GM19397 (cell line): ENCODE data around the gene RPL36A.

Experiments used
- ATAC-seq: cut with Tn5 transposase; IDR thresholded peaks from one replicate; pipeline ENCODE4 v1.9.1; 2021; ENCODE audit warnings: mild to moderate bottlenecking, moderate library complexity; ENCODE audit not compliant: unreplicated experiment

The RPL36A gene

GRCh38 chrX:101390664-101391525 lies at the start of gene RPL36A:
Gene RPL36A, plus strand, starts transcription at chrX:101391011. Its CDS starts 33 bp downstream, at chrX:101391044.
- ATAC-seq: peak; percentile 85

DNA sequence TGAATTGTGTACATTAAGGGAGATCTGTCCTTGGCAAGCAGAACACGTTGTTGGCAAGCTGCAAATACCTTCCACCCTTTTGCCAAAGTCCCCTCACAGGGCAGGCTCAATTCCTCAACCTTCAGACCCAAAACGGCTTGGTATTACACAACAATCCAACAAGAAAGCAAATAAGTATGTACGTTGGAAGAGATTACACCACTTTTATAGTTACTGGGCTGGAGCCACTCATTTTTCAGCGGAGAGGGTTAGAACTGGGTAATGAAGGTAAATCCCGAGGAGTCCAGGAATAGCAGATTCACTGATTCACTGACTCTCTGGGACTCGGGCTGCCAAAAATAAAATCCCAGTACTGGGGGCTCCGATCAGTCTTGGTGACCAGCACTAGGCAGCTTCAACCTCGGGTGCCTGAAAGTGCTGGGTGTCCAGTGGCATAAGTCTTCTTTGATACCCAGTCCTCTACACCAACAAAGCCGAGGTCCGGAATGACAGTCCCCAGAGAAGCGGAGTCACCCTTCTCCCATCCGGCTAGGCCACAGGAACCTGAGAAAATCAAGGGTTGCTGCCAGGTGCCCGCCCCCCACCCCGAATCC lies 42.9 kb upstream of the RPL36A start:
- peak; percentile 11 for ATAC-seq

- peak; percentile 99 for ATAC-seq
Observed at GRCh38 chrX:101348452-101349192, 42.2 kb upstream of the RPL36A start, which contains the start of gene TIMM8A. Gene TIMM8A, minus strand, starts transcription at chrX:101348742. Its CDS starts 78 bp downstream, at chrX:101348664.

- ATAC-seq: no peak
Observed at GRCh38 chrX:101349193-101349562, 41.6 kb upstream of the RPL36A start.

GRCh38 chrX:101357166-101357795 lies 33.5 kb upstream of the RPL36A start:
- ATAC-seq: no peak

- ATAC-seq: no peak
Observed at GRCh38 chrX:101359966-101360365, 30.8 kb upstream of the RPL36A start.

DNA sequence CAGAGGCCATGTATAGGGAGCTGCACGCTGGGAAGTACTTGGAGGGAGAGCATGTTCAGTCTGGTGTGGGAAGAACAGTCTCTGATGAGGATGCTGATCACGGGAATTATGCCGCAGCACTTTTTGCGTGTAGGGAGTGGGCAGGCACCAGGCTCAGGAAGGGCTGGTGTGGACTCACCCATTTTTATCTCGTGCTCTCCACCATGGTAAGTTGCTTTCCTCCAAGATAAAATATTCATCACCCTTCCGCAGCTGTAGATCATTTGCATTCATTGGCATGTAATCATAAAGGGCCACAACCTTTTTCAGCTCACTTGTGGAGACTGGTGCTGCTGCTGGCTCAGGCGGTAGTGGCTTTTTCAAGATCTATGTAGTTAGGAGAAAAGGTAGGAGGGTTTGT lies 30.4 kb upstream of the RPL36A start:
- no peak for ATAC-seq

DNA sequence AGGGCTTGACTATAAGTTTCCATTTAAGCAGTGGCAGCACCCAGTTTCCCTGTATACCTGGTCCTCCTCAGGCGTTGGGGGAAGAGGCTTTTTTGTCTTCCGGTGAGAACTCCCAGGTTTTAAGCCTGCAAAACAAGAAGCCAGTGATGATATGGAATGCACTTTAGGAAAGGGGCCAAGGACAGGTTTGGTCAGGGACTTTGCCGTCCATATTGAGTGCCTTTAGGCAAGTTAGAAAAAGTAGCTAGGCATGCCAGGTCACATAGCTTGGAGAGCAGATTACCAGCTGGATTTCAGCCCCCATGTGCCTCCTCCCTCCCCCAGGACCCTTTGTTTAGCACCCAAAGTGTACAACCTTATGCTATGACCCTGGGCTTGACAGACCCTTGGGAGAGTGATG lies 28.7 kb upstream of the RPL36A start:
- ATAC-seq: no peak

DNA sequence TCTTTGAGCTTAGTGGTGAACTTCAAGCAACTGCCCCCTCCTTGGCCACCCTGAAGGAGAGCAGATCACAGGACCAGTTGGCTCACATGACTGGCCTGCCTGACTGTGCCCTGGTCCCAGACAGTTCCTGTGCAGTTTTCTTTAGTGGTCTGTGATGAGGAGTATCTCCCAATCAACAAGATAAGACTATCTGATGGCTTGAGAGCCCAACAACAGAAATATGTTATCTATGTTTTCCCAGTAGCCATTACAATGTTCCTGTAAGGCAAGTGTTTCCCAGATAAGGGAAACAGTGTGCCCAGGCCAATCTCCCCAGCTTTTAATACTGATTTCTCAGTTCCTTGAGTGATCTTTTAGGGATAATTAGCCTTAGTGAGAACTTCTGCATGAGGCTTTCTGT lies 28.1 kb upstream of the RPL36A start:
- ATAC-seq: no peak

DNA sequence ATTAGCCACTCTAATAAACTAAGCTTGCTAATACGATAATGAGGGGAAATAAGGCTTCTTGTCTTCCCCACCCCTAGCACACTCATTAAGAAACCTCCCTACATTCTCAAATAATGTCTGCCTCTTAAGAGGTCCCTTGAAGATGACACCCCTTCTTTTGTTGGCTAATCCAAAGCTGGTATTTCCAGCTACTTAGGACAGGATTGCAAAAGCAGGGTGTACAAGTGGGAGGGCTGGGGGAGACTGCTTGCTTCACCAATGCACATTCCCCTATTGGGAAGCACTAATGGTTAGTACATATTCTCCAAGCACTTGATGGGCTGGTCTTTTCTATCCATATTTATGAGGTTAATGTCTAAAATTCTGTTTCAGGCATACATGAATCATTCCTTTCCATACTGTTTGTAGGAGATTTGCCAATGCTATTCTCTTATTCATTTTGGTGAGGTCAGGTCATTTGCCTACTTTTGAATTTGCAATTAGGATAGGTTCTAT lies 25.5 kb upstream of the RPL36A start:
- no peak for ATAC-seq

- no peak for ATAC-seq
Observed at GRCh38 chrX:101368800-101369199, 22.0 kb upstream of the RPL36A start.

DNA sequence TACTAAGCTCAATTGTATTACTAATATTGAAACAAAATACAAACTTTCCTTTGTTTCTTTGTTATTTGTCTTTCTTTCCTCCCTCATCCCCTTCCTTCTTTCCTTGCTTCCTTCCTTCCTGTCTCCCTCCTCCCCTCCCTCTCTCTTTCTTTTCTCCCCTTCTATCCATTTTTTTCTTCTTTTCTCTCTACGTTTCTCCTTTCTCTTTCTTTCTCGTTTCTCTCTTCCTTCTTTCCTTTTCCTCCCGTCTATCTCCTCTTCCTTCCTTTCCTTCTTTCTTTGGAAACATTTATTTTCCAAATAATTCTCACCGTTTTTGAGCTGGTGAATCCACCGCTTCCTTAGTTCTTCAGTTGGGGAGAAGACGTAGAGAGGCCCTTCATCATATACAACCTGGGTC lies 21.1 kb upstream of the RPL36A start:
- no peak for ATAC-seq

GRCh38 chrX:101370888-101371504 lies 19.8 kb upstream of the RPL36A start:
- ATAC-seq: peak; percentile 65

- no peak for ATAC-seq
Observed at GRCh38 chrX:101377547-101377946, 13.3 kb upstream of the RPL36A start.

- peak; percentile 68 for ATAC-seq
Observed at GRCh38 chrX:101383679-101384205, 7.1 kb upstream of the RPL36A start.

GRCh38 chrX:101385026-101385684 lies 5.7 kb upstream of the RPL36A start:
- no peak for ATAC-seq

DNA sequence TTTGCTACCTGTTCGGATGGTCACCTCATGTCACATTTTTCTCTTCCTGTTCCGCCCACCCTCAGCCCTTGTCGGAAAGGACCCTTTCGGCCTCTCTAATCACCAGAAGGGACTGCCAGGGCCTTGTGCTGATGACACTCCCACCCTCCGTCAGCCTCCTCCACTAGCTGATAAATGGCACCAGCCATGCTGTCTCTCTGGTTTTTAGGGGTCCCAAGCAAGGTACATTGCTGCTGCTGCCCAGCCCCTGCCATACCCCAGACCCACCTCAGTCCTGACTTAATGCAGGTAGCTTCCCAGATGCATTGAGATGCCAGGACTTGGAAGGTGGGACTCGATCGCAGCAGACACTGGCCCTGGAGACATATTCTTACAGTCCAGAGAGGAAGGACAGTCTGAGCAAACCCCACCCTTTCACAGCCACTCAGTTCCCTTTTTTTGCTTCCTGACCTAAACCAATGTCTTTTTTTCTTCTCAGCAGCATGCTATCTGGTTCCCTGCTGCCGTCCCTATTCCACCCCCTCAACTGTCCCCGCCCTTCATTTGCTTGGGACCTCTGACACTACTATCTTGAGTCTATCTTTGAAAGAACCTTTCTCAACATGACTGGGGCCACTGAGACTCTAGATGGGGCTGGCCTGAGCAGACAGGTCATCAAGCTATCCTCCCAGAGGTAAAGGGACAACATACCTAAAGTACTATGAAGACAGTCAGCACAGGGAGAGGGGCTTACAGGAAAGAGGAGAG lies 4.8 kb upstream of the RPL36A start, which contains the start of gene BTK:
BTK (minus strand) TSS at position 397 of the 747 bp plus-strand sequence. CDS start 10,907 bp downstream, outside the sequence.
- peak; percentile 53 for ATAC-seq

DNA sequence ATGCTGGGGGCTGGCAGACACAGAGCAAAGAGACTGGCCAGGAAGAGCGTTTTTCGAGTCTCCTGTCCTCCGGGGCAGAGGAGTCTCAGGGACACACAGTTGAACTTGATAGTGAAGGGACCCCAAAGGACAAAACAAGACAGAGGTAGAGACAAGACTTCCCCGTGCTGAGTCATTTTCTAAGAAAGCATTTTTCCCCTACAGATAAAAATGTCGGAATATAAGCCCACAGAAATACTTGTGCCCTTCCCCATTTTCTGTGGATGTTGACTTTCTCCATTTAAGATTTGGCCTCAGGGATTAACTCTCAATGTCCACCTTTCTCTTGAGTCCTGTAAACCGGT lies 4.3 kb upstream of the RPL36A start:
- ATAC-seq: no peak

GRCh38 chrX:101388604-101389003 lies 2.2 kb upstream of the RPL36A start:
- no peak for ATAC-seq
